M059J (cell line): ENCODE data around the gene KSR1. TPM values are rescaled to one million over a fixed set of nuclear protein-coding genes. Genes with fewer than 3 reads are reported as not detected.

ENCODE experiments used
- DNase-seq: peaks from one replicate; pipeline ENCODE4 v3.0.0-alpha.2; 2012; ENCODE audit warnings: low read depth
- total RNA-seq: library from RNA; depleted of rRNA; stranded (reverse); fragments of >200 nt; shearing (Covaris generic); gene quantifications from 2 replicates; pipeline ENCODE4 v1.2.3, GENCODE V29; 2014

Gene KSR1
- total RNA-seq, 1 experiment from 2014 or later, result 3.8 TPM

DNA sequence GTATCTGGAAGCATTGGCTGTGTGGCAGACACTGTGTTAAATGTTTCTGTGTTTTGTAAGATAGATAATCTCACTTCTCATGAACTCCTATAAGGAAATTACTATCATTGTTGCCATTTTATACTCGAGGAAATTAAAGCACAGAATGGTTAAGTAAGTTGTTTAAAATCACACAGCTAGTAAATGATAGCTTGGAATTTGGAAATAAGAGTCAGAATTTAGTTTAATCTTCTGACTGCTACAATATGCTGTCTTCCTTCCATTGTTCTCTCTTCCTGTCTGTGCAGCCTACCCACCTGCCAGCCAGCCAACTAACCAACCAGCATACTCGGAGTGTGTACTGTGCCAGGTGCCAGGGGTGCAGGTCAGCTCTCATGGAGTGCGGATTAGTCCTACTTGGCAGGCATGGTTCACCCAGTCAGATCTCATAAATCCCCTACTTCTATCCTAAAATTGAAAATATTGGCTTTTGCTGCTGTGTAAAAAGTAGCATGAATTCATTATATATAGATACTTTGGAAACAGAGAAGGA lies 94.8 kb downstream of the KSR1 start:
- no peak for DNase-seq

- DNase-seq, result peak; percentile 90
These were observed 95.5 kb downstream of the KSR1 start for GRCh38 chr17:27551701-27552248.

- peak; percentile 97 for DNase-seq
These were observed 96.1 kb downstream of the KSR1 start for GRCh38 chr17:27552276-27552732.

DNA sequence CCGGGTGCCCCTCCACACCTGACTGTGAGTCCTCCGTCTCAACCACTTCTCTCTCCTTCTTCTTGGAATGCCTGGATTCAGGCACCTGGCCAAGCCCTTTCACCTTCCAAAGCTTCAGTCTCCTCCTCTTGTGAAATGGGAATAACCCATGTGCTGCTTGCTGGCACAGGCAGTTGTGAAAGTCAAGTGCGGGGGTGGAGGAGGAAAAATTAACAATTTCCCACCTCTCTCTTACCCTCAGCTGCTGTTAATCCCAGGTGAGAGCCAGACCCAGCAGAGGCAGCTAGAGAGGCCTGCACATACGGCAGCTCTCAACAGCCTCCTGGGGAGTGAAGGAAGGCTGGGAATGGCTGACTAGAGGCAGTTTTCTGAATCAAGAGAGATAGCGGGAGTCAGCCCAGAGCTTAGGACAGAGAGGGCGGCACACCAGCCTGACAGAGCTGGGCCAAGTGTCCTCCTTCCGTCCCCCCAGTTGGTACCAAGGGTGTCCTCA lies 96.8 kb downstream of the KSR1 start:
- peak; percentile 33 for DNase-seq

- peak; percentile 78 for DNase-seq
These were observed 97.9 kb downstream of the KSR1 start for GRCh38 chr17:27554152-27554551.

- DNase-seq, result no peak
These were observed 98.7 kb downstream of the KSR1 start for GRCh38 chr17:27554911-27555310.

GRCh38 chr17:27555339-27555738 lies 99.1 kb downstream of the KSR1 start:
- DNase-seq, result no peak

GRCh38 chr17:27558341-27558740 lies 102.1 kb downstream of the KSR1 start:
- DNase-seq, result no peak

DNA sequence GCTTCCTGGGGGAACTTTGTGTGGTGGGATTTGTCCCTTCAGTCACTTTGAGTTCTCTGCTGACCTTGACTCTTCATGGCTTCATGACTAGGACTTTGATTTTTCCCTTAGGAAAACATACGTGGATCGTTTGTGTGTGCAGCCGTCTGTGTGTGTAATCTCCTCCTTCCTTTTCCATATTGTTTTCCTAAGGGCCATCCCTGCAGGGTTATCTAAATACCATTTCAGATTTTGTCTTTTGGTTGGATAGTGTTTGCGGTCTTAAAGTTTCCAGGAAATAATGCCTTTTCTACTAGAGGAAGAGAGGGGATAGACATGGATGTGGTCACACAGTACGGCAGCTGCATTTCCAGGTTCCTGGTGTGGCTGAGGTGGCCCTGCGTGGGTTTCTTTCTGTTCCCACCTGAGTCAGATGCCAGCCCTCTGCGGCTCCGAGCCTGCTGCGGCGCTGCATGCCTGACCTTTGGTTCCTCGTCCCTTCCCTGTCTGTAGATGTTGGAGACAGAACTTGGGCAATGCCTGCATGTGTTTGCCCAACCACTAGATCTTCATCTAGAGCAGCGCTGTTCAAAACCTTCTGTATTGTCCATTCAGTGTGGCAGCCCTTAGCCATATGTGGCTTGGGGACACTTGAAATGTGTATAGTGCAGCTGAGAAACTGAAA lies 102.7 kb downstream of the KSR1 start:
- DNase-seq, result no peak

GRCh38 chr17:27559506-27560481 lies 103.5 kb downstream of the KSR1 start:
- peak; percentile 74 for DNase-seq

DNA sequence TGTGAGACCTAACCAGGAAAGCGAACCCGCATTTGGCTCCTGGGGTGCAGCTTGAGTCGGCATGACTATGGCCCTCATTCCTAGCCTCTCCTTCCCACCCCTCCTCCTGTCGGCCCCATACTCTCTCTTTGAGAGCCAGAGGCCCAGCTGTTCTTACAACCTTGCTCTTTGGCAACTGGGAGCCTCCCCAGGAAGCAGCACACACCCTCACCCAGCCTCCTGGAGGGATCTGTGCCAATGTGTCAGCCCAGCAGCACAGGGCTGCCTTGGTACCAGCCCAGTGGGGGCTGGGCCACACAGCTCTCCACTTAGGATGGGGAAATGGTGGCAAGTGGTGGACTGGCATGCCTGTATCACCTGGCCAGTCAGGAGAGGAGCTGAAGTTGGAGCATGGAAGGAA lies 104.4 kb downstream of the KSR1 start:
- peak; percentile 34 for DNase-seq

DNA sequence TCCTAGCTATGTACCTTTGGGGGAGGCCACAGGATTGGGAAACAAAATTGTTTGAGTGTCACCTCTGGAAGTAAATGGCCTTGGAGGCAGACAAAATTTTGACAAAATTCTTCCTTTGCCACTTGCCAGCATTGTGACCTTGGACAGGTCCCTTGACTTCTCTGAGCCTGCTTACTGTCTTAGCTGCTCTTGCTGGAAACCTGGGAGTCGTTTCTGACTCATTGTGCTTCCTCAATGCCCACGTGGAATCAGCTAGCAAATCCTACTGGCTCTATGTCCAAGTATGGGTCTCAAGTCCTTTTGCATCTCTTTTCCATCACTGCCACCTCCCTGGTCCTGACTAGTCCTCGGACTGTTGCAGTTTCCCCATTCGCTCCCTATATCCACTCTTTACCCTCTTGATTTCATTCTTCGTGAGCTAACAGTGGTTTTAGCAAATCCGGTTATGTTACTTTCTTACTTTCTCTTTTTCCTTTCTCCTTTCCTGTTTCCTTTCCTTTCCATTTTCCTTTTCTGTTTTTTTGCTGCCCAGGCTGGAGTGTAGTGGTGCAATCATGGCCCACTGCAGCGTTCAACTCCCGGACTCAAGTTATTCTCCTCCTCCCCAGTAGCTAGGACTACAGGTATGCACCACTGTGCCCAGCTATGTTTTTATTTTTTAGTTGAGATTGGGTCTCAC lies 106.7 kb downstream of the KSR1 start:
- peak; percentile 24 for DNase-seq

DNA sequence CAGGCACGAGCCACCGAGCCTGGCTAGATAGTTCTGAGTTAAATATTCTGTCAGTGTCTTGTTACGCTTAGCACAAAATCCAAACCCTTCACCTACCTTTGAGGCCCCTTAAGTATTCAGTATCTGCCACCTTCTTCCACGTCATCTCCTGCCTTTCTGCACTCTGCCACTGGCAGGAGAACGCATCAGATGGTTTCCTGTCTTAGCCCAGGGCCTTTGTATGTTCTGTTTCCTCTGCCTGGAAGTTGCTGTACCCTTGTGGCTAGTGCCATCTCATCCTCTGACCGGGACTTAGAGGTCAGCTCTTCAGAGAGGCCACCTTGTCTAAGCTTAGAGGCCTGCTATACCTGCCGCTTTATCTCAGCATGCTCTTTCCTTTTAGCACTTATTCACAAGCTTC lies 107.3 kb downstream of the KSR1 start:
- DNase-seq, result no peak

GRCh38 chr17:27564463-27564862 lies 108.2 kb downstream of the KSR1 start:
- no peak for DNase-seq

GRCh38 chr17:27565874-27566670 lies 109.8 kb downstream of the KSR1 start:
- peak; percentile 28 for DNase-seq

GRCh38 chr17:27566671-27567562 lies 110.7 kb downstream of the KSR1 start:
- DNase-seq, result no peak

DNA sequence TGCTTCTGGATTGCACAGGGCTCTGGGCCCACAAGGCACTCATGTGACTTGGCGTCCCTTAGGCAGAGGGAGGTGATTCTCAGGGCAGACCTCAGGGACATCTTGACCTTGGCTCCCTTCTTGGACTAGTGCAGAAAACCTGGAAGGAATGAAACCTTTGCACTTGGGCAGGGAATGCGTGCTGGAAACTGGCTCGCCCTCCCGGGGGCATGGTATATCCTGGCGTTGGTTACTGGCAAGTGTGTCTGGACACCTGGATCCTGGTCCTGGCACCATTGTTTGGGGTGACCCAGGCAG lies 111.3 kb downstream of the KSR1 start:
- DNase-seq, result no peak

- DNase-seq, result no peak
These were observed 112.0 kb downstream of the KSR1 start for GRCh38 chr17:27568216-27568615.

GRCh38 chr17:27568811-27569210 lies 112.6 kb downstream of the KSR1 start:
- no peak for DNase-seq

GRCh38 chr17:27569257-27569722 lies 113.0 kb downstream of the KSR1 start:
- peak; percentile 23 for DNase-seq
